Fibroblast of lung (primary cell): ENCODE results near the gene TGFBR3L.

ENCODE experiments used
- CTCF ChIP-seq, 2 donors: IDR thresholded peaks in 1 of 2; conservative IDR thresholded peaks in 1 of 2; 1 replicate in 1 of 2; 2 replicates in 1 of 2; pipeline ENCODE4 v1.5.1; 2011 to 2012; ENCODE audit warnings: low read length in 2 of 2, control low read depth in 1 of 2, inconsistent platforms in 1 of 2, low read depth in 1 of 2, mild to moderate bottlenecking in 1 of 2
- EZH2 ChIP-seq: IDR thresholded peaks from 2 replicates; pipeline ENCODE4 v1.5.1; 2012; ENCODE audit warnings: low read length, control low read depth, mild to moderate bottlenecking; ENCODE audit errors: missing control alignments

- TF ChIP-seq EZH2 (no peak), CTCF (conservative IDR thresholded peaks at IDR 0.05 in 1 of 2, IDR thresholded peaks at IDR 0.05 in 1 of 2; ENCODE audit: low read depth in 1 of 2, low read length in 2 of 2) (no peak)
These were observed 48.1 kb downstream of the TGFBR3L start for GRCh38 chr19:7962644-7963268.
